ENCODE results near the gene DDR1.

- no peak for TF ChIP-seq EP300 (IDR thresholded peaks at IDR 0.05; ENCODE audit: low read depth)
- no peak for TF ChIP-seq CTCF (IDR thresholded peaks at IDR 0.05)
These were observed 34.4 kb downstream of the DDR1 start for GRCh38 chr6:30918670-30919069.
